Astrocyte (in vitro differentiated cells and primary cell): Measurements from ENCODE around the gene GMDS.

Source experiments
- EZH2 ChIP-seq: IDR thresholded peaks from 2 replicates; pipeline ENCODE4 v1.6.1; 2012; ENCODE audit warnings: mild to moderate bottlenecking, low read length, inconsistent platforms; ENCODE audit not compliant: insufficient read depth
- TF ChIP-seq, protein P1 (sequence below): IDR thresholded peaks from 2 replicates; pipeline ENCODE4 v1.5.1; 2011; ENCODE audit warnings: low read depth, mild to moderate bottlenecking, inconsistent platforms, low read length, moderate library complexity; ENCODE audit not compliant: insufficient read depth

DNA sequence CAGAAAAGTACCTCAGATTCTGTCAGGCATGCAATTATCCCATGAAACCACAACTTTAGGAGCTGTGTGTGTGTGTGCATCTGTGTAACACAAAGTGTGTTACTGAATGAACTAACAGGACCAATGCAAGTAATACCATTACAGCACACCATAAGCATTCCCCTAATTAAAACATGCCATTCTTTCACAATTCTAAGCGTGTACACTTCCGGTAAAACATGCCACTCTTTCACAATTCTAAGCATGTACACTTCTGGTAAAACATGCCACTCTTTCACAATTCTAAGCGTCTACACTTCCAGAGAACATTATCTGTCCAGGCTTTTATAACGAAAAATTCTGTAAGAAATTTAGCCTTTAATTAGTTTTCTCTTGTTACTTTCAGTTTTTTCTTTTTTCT is 238.2 kb downstream of the GMDS start:
- TF ChIP-seq, protein P1, sequence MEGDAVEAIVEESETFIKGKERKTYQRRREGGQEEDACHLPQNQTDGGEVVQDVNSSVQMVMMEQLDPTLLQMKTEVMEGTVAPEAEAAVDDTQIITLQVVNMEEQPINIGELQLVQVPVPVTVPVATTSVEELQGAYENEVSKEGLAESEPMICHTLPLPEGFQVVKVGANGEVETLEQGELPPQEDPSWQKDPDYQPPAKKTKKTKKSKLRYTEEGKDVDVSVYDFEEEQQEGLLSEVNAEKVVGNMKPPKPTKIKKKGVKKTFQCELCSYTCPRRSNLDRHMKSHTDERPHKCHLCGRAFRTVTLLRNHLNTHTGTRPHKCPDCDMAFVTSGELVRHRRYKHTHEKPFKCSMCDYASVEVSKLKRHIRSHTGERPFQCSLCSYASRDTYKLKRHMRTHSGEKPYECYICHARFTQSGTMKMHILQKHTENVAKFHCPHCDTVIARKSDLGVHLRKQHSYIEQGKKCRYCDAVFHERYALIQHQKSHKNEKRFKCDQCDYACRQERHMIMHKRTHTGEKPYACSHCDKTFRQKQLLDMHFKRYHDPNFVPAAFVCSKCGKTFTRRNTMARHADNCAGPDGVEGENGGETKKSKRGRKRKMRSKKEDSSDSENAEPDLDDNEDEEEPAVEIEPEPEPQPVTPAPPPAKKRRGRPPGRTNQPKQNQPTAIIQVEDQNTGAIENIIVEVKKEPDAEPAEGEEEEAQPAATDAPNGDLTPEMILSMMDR, result no peak
- TF ChIP-seq EZH2, result no peak
